Astrocyte of the hippocampus (primary cell): ENCODE data around the gene SLC45A1.

Experiments
- DNase-seq: peaks from one replicate; pipeline ENCODE4 v3.0.0; 2011; ENCODE audit warnings: low read depth, low spot score

Gene SLC45A1

DNA sequence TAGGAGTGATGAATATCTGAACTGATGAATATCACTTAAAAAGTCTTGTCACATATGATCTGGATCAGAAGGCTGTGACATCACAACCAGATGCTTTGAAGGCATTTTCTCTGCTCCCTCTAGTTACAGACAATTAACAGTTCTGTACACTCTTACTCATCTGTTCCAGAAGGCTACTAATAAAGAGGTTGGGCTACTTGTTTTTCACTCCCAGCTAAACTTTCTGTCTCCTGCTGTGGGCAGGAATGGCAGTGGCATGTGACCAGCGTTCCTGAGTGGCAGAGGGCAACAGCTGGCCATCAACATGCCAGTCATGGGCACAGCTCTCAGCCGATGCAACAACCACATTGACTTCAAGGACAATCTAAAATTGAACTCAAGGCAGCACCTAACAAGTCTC, 66.7 kb downstream of the SLC45A1 start:
- no peak for DNase-seq

DNA sequence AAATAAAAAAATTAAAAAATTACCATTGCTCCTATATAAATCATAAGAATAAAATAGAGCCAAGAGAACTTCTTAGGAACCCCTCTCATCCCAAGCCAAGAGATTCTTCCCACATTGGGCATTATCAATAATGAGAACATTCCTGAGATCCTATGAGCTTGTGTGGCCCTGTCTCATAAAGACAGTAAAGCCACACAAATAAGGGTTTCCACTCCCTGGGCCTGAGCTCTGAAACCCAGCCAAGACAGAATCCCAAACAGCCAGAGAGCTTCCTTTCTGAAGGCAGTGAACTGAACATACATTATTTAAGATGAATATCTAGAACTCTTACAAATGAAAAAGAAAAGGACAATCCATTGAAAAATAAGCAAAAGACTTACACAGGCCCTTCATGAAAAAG, 68.3 kb downstream of the SLC45A1 start:
- no peak for DNase-seq

DNA sequence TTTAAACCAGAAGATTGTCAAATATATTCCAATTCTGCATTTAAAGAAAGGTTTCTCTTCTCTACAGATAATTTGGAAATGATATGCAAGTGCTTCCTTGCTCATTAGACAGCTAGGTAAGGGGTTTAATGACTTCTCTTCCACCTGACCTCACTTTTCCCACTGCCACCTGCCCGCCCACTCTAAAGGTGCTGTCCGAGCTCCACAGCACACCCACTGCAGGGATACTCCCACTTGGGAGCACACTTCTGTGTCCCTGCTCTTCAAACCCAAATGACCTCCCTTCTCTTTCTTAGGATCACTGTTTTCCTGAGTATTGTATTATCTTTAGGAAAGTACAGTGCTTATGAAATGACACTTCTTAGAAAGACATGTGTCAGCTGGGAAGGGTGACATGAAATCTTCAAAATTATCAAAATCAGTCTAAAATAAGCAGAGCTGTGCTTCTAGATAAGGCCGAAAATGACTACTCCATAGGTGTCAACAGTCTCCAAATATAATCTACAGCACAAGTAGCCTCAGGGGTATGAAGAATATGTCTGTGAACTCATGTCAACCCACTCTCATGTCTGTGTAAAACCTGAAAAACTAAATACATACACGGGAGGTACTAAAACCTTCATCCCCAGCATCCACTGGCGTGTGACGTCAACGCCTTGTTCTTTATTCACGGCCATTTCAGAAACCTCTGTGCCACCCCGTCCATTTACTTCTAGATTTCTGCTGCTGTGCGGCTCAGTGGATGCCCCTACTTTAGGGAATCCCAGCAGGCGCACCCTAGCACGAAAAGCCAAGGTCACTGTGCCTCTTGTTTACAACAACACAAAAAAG, 71.0 kb downstream of the SLC45A1 start:
- no peak for DNase-seq

DNA sequence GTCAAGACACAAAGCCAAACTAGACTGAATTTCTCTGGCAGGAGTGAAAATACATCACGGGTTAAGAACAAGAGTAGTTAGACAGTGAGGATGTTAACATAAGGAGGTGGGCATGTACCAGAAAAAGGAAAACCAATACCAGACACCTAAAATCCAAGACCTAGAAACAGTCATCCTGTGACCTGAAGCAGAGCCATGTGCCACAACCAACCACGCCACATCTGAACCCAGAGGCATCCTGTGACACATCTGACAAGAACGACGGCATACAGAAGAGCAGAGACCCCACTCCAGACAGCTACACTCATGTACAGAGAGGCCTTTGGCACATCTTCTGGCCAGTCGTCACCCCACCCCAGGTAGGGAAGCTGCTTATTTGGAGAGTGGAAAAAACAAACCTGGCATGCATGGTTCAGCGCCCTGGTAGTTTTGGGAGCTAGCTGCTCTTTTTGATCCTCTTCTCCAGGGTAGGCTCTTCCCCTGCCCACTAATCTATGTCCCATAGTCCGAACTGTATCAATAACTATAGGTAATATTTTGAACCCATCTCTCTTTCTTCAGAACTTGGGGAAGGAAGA, 72.1 kb downstream of the SLC45A1 start:
- DNase-seq, result no peak

DNA sequence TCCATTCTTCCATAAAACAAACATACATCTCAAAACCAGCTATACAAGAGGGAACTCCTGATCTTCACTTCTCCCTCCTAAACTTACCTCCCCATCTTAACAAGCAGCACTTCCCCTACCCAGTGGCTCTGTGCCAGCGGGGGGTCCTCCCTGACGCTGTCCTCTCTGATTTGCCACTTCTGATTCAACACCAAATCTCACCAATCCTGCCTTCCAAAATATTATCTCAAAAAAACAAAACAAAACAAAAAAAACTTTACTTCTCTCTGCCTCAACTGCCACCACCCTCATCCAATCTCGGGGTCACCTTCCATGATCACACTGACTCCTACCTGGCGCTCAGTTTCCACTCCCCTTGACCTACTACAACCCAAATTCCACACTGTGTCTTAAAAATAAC, 72.8 kb downstream of the SLC45A1 start:
- no peak for DNase-seq

DNA sequence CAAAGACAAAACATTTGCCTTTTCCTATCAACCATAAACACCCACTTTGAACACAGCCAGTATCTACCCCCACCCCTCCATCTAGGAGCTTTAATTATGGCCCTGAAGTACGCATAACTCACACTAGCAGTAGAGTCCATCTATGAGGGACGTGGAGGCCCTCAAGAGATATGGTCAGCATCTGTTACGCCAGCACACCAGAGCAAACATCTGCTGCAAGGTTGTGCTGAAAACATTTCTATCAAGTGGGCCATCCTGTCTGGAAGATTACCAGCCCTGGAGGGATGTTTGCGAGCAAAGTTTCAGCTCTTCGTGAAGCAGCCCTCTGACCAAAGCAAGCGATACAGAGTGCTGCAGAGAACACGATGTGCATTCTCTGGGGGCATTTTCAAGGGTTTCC, 74.6 kb downstream of the SLC45A1 start:
- DNase-seq, result no peak
